Fibroblast of villous mesenchyme (primary cell): ENCODE data around the gene ESM1. TPM values are rescaled to one million over a fixed set of nuclear protein-coding genes. Genes with fewer than 3 reads are reported as not detected.
A peak's percentile ranks its signal among the peaks of the same experiment; 100 is the strongest.

Experiments
- DNase-seq: peaks from one replicate; pipeline ENCODE4 v3.0.0-alpha.2; 2010; ENCODE audit warnings: low read depth
- H3K4me3 ChIP-seq: 2 replicates; pipeline ENCODE4 v1.5.1; 2011; ENCODE audit warnings: low read depth, mild to moderate bottlenecking, low read length
- CTCF ChIP-seq: IDR thresholded peaks from 2 replicates; pipeline ENCODE4 v1.5.1; 2012; ENCODE audit warnings: low read depth, mild to moderate bottlenecking, low read length; ENCODE audit not compliant: insufficient read depth
- total RNA-seq: library from RNA; depleted of rRNA; stranded (reverse); fragments of >200 nt; gene quantifications from 2 replicates; pipeline ENCODE4 v1.2.3, GENCODE V29; 2012

ESM1 gene
- total RNA-seq, 1 donor: 0.86 TPM

- no peak for DNase-seq
- no peak overlapping the region for H3K4me3 ChIP-seq
- TF ChIP-seq CTCF: no peak
These were observed 11.1 kb upstream of the ESM1 start for GRCh38 chr5:54996466-54996865.

- no peak overlapping the region for H3K4me3 ChIP-seq
- TF ChIP-seq CTCF: no peak
- DNase-seq: no peak
These were observed 9.8 kb upstream of the ESM1 start for GRCh38 chr5:54995168-54995567.

- no peak overlapping the region for H3K4me3 ChIP-seq
- TF ChIP-seq CTCF: no peak
- DNase-seq: no peak
These were observed 9.2 kb upstream of the ESM1 start for GRCh38 chr5:54994628-54995027.

GRCh38 chr5:54993318-54993717 lies 7.9 kb upstream of the ESM1 start:
- TF ChIP-seq CTCF: no peak
- no peak for DNase-seq
- no peak overlapping the region for H3K4me3 ChIP-seq

GRCh38 chr5:54991416-54991815 lies 6.0 kb upstream of the ESM1 start:
- no peak for DNase-seq
- no peak overlapping the region for H3K4me3 ChIP-seq
- no peak for TF ChIP-seq CTCF

- no peak for TF ChIP-seq CTCF
- DNase-seq: peak; percentile 25
- H3K4me3 ChIP-seq: no peak overlapping the region
These were observed 5.5 kb upstream of the ESM1 start for GRCh38 chr5:54990841-54991258.

- H3K4me3 ChIP-seq: no peak overlapping the region
- TF ChIP-seq CTCF: no peak
- no peak for DNase-seq
These were observed 3.4 kb upstream of the ESM1 start for GRCh38 chr5:54988817-54989216.
